Fibroblast of pulmonary artery (primary cell): ENCODE measurements around the gene KMT2E.

Source experiments
- DNase-seq: peaks from one replicate; pipeline ENCODE4 v3.0.0-alpha.2; 2010; ENCODE audit warnings: low read depth
- H3K4me3 ChIP-seq: replicated peaks from 2 replicates; pipeline ENCODE4 v1.5.1; 2011; ENCODE audit warnings: low read depth, mild to moderate bottlenecking, control low read depth, low read length, moderate library complexity
- TF ChIP-seq, protein P1 (sequence below): IDR thresholded peaks from 2 replicates; pipeline ENCODE4 v1.5.1; 2011; ENCODE audit warnings: mild to moderate bottlenecking, control low read depth, low read length, inconsistent platforms; ENCODE audit errors: missing control alignments

KMT2E gene

DNA sequence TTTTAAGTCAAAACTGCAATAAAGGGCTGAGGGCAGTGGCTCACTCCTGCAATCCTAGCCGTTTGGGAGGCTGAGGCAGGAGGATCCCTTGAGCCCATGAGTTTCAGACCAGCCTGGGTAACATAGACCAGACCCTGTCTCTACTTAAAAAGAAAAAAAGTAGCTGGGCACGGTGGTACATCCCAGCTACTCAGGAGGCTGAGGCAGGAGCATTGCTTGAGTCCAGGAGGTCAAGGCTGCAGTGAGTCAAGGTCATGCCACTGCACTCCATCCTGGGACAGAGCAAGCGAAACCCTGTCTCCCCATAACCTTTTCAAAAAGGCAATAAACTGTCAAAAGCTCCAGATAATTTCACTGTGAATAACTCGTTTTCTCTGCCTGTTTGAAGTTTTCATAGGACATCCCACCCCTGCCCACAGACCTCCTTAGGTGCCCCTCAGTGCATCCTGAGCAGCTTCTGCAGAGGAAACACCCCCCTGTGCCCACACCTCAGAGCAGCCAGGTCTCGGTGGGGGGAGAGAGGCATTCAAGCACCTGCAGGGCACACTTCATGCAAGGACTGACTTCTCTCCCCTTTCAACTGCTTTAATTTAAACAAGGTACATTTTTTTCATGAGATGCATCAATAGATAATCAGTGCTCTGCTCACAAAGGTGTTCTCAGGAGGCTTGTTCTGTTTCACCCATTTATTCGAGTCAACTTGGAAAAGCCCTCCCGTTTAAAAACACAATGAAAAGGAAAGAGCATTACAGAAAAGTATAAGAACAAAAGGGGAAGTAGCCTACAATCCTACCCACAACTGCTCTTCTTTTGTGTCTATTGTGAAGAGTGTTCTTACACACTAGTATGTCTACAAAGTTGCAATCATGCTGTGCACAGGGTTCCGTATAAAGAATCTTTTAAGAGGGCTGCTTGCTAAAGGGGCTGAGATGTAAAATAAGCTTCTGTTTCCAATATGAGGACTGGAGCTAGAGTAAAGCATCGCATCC is 104.9 kb downstream of the KMT2E start:
- TF ChIP-seq, protein P1, sequence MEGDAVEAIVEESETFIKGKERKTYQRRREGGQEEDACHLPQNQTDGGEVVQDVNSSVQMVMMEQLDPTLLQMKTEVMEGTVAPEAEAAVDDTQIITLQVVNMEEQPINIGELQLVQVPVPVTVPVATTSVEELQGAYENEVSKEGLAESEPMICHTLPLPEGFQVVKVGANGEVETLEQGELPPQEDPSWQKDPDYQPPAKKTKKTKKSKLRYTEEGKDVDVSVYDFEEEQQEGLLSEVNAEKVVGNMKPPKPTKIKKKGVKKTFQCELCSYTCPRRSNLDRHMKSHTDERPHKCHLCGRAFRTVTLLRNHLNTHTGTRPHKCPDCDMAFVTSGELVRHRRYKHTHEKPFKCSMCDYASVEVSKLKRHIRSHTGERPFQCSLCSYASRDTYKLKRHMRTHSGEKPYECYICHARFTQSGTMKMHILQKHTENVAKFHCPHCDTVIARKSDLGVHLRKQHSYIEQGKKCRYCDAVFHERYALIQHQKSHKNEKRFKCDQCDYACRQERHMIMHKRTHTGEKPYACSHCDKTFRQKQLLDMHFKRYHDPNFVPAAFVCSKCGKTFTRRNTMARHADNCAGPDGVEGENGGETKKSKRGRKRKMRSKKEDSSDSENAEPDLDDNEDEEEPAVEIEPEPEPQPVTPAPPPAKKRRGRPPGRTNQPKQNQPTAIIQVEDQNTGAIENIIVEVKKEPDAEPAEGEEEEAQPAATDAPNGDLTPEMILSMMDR, result no peak
- H3K4me3 ChIP-seq, result no peak overlapping the region
- DNase-seq, result no peak

DNA sequence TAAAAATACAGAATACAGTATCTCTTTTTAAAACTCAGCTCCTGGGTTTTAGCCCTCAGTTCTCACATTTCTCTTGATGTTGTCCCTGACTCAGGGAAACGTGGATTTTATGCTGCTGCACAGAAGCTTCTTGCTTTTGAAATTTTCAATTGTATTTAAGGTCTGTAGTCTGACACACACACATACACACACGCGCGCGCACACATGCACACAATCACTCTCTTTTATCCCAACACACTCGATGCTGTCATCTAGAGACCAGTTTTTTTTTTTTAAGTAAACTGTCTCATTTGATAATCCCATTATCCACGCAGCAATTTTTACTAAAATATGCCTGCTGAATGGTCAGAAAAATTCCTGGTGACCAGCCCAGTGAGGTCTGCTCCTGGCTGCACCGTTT is 108.6 kb downstream of the KMT2E start:
- no peak for DNase-seq
- no peak overlapping the region for H3K4me3 ChIP-seq
- TF ChIP-seq, protein P1, result no peak

DNA sequence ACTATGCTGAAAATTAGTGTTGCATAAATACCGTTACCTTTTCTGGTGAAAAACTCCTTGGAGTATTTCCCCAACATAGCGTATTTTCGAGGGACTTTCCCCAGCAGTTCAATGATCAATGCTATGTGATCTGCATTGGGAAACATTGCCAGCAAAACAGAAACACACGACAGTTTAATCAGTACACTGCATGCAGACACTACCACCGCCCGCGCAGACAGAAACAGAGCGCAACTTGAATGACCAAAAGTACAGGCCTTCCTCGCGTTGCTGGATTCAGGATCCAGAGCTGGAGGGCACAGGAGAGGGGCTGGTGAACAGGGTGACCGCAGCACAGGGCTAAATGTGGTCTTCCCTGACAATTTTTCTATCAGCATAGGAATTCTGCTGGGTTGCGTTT is 111.7 kb downstream of the KMT2E start:
- no peak for DNase-seq
- H3K4me3 ChIP-seq, result no peak overlapping the region
- TF ChIP-seq, protein P1, result no peak

DNA sequence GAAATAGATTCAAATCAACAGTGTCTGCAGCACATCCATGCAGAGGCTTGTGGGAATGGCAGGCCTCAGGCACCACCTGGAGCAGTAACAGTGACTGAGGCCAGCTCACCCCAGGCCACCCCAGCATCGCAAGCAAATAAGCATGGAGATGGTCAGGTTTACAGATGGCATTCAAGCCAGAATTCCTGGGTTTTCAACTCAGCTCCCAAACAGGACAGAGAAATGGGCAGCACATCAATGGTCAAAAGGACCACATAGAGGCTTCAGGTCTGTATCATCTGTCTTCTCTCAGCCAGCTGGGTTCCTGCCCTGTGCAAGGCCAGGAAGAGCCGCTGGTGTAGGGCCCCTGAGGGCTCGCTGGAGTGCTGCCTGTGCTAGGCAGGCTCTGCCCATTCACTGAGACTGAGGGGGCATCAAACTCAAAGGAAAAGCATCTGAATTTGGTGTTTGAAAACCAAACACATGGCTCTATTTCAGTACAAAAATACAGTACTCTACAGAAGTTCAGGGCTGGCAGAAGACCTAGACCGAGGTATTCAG is 112.5 kb downstream of the KMT2E start:
- TF ChIP-seq, protein P1, result no peak
- H3K4me3 ChIP-seq, result no peak overlapping the region
- no peak for DNase-seq

DNA sequence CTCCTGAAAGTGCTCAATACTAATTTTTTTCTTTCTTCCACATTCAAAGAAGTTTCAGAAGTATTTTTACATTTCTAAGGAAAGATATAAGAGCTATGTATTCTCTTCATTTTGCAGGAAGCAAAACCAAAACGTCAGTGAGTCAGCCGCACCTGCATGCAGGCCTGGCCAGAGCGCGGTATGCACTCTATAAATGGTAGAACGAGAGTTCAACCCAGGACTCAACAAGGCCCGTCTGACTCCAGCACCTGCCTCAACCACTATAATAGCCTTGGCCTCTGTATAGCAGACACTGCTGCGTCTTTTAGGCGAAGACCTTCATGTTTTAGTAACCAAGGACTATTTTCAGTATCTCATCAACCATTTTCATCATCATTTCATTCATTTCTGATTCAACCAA is 113.2 kb downstream of the KMT2E start:
- TF ChIP-seq, protein P1, result no peak
- H3K4me3 ChIP-seq, result no peak overlapping the region
- no peak for DNase-seq

DNA sequence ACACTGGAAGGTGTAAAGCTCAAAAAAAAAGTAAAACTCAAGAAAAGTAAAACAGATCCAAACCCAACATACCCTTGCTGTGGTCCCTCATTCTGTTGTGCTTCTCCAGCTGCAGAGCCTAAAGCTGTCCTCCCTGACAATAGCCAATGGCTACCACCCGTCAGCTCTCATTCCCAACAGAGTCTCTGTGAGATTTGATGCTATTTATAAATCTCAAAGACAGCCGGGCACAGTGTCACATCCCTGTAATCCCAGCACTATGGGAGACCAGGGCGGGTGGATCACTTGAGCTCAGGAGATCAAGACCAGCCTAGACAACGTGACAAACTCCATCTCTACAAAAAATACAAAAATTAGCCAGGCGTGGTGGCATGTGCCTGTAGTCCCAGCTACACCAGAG is 116.0 kb downstream of the KMT2E start:
- DNase-seq, result no peak
- TF ChIP-seq, protein P1, result no peak
- no peak overlapping the region for H3K4me3 ChIP-seq
